Measurements from ENCODE around the gene PKDCC.
A peak's percentile ranks its signal among the peaks of the same experiment; 100 is the strongest.

PKDCC gene

DNA sequence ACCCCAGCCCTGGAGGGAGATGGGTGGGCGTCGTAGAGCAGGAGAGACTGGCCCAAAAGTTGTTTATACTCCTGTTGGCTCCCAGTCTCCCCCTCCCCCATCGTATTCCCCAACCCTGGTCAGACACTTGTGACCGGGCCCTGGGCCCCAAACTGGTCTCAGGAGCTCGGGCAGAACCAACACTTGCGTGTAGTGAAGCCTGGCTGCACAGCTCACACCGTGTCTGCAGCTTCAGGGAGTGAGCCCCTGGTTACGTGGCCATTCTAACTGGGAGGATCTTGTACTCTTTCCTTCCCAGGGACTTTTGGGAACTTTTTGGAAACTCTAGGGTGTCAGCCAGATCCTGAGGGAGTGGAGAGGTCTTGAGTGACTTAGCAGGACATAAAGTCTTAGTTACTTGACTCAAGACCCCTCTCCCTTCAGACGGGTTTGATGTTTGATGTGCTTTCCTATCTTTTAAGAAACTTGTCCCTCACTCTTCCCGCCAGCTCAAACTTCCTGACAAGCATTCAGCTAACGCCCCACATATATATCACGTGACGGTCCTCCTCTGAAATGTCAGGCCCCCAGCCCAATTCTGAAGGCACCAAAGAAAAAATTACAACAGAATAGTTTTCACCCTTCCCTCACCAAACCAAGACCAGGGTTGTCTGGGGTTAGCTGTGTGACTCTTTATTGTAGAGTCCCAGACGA, 2.3 kb downstream of the PKDCC start:
- no peak for DNase-seq (ENCODE audit: low spot score)

DNA sequence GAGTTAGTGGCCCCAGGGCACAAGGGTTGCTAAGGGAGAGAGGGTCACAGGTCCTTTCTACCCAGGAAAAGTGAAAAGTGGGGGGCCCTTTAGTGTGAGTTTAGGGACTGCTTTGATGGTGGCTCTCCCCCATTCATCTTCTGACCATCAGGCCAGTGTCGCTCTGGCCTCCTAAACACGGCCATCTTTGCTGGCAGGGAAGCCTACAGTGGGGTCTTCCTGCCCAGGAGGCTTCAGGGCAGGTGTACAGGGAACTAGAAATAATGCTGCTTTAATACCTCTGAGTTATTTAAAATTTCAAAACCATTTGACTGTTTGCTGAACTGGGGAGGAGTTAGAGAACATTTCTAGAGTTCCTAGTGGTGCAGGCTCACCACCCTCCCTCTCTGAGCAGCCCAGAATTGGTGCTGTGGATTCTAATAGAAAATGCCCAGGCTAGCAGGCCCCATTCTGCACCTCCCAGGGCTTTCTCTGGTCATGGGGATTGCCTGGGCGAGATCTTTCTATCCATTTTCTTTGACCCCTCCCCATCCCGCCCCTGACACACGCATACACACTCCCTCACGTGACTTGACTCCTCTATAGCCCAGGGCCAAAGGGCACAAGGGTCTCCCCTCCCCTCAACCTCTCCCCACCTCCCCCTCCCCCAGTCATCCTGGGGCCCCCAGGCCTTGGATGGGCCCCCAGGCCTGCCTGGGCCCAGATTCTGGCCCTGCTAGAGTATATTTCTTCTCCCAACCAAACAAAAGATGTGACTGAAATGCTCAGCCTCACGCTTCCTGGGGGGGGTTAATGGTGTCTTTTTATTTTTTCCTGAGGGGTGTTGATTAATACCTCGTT, 3.1 kb downstream of the PKDCC start:
- no peak for DNase-seq (ENCODE audit: low spot score)

DNA sequence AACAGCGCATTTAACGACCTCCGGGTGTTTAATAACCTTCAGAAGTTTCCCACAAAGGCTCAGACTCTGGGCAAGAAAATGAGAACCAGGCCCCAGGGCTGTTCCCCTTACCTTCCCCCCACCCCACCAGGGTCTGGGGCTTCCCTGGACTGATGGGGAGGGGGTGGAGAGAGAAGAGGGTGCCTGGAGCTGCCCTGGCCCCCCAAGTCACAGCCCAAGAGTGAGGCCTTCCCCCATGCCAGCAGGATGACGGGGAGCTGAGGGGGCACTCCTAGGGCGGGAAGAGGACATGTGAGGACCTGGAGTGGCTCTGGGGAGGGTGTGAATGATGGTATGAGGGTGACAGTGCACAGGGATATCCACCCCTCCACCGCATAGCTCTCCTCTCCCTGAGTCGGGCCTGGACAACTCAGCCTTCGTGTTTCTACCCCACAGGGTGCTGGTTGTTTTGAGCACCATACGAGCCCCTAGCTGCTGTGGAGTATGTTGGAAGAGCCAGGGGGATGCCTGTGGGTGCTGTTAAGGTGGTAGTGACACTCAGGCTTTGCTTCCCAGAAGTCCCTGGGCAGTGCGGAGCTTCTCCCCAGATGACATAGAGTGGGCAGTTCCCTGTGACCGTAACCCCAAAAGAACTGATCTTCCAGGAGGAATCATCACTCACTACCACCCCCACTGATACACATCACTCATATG, 3.9 kb downstream of the PKDCC start:
- DNase-seq (ENCODE audit: low spot score): no peak

DNA sequence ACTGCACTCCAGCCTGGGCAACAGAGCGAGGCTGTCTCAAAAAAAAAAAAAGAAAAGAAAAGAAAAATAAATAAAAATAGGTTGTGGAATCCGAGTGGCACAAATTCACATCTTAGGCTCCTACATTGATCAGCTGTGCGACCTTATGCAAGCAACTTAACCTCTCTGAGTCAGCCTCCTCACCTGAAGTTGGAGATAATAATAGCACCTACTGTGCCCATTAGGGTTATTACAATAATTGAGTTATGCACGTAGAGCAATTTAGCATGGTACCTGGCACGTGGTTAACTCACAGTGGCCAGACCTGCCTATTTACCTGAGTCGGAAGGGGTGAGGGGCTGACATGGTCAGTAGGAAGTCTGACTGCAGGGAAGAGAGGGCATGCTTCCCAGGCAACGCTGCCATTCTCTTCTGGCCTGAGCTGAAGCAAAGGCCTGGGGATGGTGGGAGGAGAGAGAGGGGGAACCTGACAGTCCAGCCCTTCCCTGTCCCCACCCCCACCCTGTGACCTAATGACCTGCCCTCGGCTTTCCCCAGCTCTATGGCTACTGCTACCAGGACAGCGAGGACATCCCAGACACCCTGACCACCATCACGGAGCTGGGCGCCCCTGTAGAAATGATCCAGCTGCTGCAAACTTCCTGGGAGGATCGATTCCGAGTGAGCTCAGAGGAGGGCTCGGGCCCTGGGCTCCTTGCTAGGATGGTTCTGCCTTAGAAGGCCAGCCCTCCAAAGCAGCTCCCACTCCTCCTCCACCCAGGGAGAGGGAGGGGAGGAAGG, 5.1 kb downstream of the PKDCC start:
- DNase-seq (ENCODE audit: low spot score): no peak

DNA sequence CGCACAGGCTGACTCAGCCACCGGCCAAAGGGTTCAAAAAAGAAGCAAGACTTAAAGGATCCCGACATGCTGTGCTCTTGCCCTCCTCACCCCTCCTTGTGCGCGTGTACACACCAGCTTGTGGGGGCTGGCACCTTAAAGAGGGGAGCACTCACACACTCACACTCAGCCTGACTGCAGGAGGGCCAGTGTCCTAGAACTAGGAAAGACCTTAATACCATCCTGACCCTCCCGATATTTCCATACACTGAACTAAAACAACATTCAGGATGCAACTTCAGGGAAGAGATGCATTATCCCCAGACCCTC, 5.6 kb downstream of the PKDCC start:
- DNase-seq (ENCODE audit: low spot score): no peak

DNA sequence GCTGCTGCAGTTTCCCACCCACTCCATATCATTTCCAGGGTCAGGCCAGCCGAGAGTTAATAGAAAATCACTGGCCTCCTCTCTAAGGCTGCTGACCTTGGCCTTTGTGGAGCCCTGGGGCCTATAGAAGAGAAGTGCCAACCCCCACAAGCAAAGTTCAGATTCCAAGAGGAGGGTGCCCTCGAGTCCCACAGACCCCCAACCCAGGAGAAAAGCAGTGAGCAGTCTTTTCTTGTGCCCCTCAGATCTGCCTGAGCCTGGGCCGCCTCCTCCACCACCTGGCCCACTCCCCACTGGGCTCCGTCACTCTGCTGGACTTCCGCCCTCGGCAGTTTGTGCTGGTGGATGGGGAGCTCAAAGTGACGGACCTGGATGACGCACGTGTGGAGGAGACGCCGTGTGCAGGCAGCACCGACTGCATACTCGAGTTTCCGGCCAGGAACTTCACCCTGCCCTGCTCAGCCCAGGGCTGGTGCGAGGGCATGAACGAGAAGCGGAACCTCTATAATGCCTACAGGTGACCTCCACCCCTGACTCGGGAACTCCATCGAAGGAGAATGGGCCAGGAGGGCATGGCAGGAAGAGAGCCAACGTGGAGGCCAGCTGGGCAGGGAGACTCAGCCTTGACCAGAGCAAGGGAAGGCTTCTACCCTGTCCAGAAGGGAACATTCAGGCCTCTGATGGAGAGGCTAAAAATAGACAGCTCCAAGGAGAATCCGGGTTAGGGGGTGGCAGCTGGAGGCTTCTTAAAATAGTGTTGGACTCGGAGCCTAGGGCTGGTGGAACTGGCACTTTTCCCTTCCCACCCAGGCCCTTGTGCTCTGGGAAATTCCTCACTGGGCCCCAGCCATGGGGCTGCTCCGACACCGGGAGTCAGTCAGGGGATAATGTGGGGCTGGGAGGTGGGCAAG, 6.2 kb downstream of the PKDCC start:
- DNase-seq (ENCODE audit: low spot score): peak; percentile 34

DNA sequence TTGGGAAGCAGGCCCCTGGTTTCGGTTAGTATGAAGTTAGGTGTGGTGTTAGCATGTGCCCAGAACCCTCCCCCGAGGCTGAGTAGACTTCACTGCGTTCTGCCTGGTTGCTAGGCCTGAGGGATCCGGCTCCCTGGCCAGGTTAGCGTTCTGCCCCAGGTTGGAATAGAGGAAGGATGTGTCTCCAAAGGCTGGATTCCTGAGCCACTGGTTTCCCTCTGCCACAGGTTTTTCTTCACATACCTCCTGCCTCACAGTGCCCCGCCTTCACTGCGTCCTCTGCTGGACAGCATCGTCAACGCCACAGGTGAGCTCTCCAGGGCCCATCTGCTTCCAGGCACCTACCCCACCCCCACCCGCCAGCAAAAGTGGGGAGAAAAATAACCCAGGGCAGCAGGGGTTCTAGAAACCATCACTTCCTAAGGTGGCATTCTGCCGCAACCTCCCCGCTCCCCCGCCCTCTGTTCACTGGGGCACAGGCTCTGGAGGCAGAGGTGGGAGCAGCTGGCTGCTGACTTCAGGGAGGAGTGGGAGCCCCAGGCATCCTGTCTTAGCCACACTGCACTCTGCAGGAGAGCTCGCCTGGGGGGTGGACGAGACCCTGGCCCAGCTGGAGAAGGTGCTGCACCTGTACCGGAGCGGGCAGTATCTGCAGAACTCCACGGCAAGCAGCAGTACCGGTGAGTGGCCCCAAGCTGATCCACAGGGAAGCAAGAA, 7.1 kb downstream of the PKDCC start:
- no peak for DNase-seq (ENCODE audit: low spot score)

DNA sequence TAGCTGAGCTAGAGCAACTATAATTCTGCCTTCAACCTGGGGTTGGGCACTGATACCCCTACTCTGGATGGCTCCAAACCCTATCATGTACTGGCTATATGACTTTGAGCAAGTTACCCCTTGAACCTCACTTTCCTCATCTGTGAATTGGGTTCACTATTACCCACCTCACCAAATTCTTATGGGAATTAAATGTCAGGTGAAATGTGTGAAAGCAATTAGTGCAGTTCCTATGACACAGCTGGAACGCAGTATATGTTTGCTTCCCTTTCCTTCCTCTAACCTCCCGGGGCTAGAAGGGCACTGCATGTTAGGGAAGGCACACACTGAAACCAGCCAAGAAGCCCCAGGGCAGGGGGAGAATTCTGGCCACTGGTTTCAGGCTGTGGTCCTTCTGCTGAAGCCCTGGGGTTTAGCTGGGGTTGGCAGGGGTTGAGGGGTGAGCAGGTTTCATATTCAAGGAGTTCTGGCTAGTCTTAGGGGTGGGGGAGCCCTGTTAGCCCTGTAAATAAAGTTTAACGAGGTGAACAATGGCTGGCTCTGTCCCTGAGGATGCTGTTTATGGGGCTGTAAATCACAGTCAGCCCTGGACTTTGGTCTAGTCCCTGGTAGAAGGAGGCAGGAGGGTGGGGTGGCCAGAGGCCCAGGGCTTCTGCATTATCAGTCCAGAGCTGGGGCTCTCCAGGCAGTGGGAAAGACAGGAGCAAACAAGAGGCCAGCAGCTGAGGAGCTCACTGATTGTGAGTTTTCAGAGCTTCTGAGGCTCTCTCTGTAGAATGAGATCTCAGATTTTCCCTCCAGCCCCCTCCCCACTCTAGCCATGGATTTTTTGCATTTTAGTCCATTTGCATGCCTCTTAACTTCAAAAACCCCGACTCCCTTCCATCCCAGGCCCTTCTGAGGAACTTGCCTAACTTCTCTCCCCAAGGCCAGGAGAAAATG, 8.0 kb downstream of the PKDCC start:
- DNase-seq (ENCODE audit: low spot score): no peak

DNA sequence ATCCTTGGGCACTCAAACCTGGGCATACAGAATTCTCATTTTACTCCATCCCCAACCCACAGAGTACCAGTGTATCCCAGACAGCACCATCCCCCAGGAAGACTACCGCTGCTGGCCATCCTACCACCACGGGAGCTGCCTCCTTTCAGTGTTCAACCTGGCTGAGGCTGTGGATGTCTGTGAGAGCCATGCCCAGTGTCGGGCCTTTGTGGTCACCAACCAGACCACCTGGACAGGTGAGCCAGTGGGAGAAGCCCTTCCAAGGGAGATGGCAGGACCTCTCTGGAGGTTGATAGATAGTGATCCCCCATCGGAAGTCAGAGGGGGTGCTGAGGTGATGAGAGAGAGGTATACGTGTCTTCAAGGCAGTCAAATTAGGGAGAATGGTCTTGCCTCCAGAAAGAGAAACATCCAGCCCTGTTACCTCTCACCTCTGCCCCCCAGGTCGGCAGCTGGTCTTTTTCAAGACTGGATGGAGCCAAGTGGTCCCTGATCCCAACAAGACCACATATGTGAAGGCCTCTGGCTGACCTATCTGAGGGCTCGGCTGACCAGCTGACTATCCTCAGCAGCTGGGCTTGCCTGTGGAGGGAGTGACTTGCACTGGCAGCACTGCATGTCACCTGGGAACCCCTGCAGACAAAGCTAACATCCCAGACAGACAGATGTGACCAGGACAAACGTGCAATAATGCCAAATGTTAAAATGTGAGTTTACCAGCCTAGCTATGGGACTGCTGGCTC, 9.5 kb downstream of the PKDCC start:
- DNase-seq (ENCODE audit: low spot score): no peak

DNA sequence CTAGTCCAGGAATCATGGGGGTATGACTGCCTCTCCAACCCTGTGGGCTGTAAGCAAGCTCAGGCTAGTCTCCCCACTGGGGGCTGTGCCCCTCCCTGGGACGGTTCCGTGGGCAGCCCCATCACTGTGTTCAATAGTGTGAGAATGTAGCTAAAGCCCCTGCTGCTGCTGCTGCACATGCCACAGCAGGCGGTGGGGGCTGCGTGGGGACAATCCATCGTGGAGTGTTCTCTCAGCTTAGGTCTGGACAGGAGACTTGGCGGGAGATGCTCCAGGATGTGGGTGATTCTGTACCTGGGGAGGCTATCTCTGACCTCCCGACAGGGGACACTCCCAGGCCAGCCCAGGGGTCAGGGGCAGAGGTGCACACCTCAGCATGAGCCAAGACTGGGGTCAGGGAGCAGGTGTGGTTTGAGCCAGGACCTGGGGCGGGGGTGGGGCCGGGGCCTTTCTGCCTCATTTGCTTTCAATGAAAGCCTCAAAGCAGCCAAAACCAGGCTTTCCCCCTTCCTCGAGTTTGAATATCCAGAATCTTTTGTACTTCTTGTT, 10.2 kb downstream of the PKDCC start:
- DNase-seq (ENCODE audit: low spot score): no peak

DNA sequence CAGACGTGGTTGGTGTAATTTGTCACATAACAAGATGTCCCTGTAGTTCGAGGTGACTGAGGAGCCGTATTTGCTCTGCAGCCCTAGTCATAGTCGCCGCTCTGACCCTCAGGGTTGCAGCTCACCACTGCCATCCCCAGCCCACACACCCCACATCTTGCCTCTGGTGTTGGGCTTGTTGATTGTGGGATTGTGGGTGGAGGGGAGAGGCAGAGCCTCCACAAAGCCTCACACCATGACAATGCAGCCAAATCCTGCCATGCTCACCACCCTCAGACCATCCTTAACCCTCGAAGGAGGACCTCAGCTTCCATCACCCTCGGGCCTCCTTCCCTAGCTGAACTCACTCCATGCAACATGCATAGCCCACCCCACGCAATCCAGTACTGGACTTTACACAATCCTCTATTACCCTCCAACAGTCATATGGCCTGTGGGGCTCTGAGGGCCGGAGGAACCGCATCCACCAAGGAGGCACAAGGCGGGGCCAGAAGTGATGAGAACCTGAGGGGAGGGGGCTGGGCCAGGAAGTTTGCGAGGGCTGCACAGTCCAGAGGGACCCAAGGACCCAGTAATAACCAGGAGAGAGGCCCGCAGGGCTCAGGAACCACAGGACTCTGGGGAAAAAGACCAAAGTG, 11.6 kb downstream of the PKDCC start:
- no peak for DNase-seq (ENCODE audit: low spot score)

DNA sequence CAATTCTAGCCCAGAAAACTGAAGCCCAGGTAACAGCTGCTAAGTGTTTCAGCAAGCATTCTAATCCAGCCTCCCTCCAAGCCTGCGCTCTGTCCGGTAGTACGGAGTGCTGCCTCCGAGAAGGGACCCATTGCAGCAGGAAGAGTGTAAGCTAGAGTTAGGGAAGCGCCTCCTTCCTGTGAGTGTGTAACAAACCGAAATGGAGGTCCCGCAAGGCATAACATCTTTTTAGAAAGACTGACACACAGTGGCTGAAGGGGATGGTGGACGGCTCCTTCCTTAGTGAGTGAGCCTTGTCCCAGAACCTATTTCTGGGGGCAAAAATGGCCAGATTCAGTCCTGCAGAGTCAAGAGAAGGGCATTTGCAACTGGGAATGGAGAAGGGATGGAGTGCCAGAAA, 12.2 kb downstream of the PKDCC start:
- no peak for DNase-seq (ENCODE audit: low spot score)

DNA sequence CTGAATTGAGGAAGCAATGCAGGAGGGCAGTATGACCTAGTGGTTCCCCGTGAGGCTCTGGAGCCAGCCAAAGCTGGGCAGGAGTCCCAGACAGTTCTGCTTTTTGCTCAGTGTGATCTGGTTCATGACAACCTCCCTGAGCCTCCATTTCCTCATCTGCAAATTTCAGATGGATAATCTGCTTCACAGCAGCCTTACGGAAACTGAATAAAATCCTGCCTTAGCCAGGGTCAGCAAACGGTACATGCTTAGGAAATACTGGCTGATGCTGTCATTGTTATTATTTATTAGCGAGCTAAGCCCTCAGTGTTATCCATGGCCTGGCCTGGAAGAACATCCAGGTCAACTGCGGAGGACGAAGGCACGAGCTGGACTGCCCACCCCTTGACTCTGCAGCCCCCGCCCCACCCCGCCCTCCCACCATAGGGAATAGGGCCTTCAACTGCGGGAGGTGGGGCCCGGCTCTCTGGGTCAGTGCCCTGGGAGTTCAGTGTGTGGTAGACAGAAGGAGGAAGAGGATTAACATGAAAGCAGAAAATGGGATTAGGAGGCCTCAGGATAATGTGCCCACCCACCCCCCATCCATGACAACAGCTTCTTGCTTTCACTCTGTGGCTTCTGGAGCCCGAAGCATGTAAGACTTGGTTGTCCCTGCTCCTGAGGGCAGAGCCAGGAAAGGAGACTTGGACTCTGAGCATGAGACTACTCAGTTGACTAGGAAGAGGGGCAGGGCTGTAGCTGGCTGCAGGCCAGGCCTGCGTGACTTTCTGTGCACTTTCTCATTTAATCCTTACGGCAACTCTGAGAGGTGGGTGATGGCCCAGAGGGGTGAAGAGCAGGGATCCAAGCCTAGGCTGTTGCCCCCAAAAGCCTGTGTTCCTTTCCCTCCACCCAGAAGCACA, 13.1 kb downstream of the PKDCC start:
- peak; percentile 59 for DNase-seq (ENCODE audit: low spot score)

DNA sequence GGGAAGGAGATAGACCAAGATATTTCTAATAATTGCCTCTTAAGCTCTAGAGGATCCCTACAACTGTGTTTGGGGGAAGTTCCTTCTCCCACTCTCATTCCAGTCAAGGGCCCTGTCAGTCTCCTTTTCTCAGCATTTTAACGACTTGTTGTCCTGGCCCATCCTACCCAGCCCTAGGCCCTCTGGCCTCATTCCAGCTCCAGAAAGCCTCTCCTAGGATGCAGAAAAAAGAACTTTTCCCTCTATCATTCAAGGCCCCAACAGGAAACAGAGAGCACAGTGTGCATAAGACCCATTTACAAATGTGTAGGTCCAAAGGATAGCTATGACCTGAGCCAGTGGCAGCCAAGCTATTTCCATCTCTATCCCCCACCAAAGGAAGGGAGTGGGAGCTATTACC, 14.0 kb downstream of the PKDCC start:
- no peak for DNase-seq (ENCODE audit: low spot score)

DNA sequence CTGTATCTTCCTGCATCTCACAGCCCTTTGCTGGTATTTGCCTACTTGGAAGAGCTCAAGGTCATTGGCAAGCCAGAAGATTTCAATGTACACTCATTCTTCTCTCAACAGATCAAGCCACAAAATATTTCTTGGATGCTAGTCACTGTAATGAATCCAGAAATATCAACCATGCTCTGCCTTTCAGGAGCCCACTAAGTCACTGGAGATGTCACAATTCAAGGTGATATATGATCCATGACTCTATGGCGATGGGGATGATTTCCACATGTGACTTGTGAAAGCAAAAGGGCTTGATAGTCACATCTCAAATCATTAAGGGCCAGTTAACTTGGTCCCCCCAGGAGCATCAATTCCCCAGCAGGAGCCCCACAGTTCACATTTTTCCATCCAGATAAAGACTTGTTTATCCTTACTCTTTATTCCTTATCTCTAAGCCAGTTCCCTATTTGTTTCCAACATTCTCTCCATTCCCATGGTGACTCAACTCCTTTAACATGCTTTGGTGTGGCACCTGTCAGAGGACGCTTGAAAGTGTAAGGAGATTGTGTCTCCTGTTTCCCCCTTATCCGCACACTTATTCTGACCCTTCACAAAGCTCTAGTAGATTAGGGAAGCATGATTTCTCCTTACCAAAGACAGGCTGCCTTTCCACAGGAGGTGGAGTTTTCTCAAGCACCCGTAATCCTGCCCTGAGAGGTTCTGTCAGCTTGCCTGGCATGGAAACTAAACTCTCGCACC, 15.8 kb downstream of the PKDCC start:
- no peak for DNase-seq (ENCODE audit: low spot score)

DNA sequence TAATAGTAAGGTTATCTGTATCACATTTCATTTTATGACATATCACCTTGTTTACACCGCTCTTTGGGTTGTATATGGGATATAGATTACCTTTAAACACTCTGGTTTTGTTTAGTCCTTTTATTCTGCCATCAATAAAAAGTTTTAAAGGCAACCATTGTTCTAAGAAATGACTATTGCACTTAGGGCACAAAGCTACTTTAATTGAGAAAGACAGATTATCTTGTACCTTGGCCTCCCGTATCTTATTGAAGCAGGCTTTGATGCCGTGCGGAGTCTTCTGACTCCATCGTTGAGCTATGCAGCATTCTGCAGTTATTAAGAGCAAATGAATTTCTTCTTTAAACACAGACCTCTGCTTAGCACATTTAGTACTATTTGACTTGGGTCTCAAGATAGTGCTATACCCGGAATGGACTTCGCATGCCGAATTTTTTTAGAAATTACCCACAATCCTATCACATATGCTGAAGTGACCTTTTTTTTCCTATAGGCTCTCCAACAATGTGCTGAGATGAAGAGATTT, 16.7 kb downstream of the PKDCC start:
- DNase-seq (ENCODE audit: low spot score): no peak

All from pons (tissue), 1 donor.